CD14-positive monocyte (primary cell): ENCODE results near the gene FAM13A. TPM values are rescaled to one million over a fixed set of nuclear protein-coding genes. Genes with fewer than 3 reads are reported as not detected.

Source experiments
- DNase-seq, 3 donors: peaks; one replicate each; pipeline ENCODE4 v3.0.0-alpha.2; 2011 to 2022
- H2AFZ ChIP-seq: 2 replicates; pipeline ENCODE4 v1.6.0; 2012; ENCODE audit warnings: mild to moderate bottlenecking, low read depth, low read length, inconsistent platforms; ENCODE audit not compliant: insufficient read depth, poor library complexity, severe bottlenecking
- H3K27ac ChIP-seq, 2 donors: 1 replicate in 1 of 2; 2 replicates in 1 of 2; pipeline ENCODE4 v1.5.1; 2012 to 2013; ENCODE audit warnings: low read length in 2 of 2, control low read depth in 1 of 2, inconsistent platforms in 1 of 2, low read depth in 1 of 2, mild to moderate bottlenecking in 1 of 2
- H3K27me3 ChIP-seq, 2 donors: one replicate each; pipeline versions ENCODE4 v1.6.0 to v1.6.1; 2011 to 2013; ENCODE audit warnings: low read length in 2 of 2; ENCODE audit not compliant: control insufficient read depth in 2 of 2, insufficient read depth in 2 of 2
- H3K36me3 ChIP-seq, 2 donors: replicated peaks in 1 of 2; 1 replicate in 1 of 2; 2 replicates in 1 of 2; pipeline versions ENCODE4 v1.5.1 to v1.6.1; 2012 to 2013; ENCODE audit warnings: low read length in 2 of 2, control low read depth in 1 of 2, inconsistent platforms in 1 of 2, mild to moderate bottlenecking in 1 of 2; ENCODE audit not compliant: insufficient read depth in 2 of 2, control insufficient read depth in 1 of 2
- H3K4me1 ChIP-seq, 2 donors: 1 replicate in 1 of 2; 2 replicates in 1 of 2; pipeline versions ENCODE4 v1.5.1 to v1.6.1; 2012 to 2013; ENCODE audit warnings: low read length in 2 of 2, control low read depth in 1 of 2, inconsistent platforms in 1 of 2, mild to moderate bottlenecking in 1 of 2, moderate library complexity in 1 of 2; ENCODE audit not compliant: insufficient read depth in 2 of 2, control insufficient read depth in 1 of 2
- H3K4me2 ChIP-seq: replicated peaks from 2 replicates; pipeline ENCODE3; 2012; ENCODE audit warnings: low read length, moderate library complexity, mild to moderate bottlenecking; ENCODE audit not compliant: poor library complexity, severe bottlenecking; ENCODE audit errors: extremely low read depth
- H3K4me3 ChIP-seq, 3 experiments: fragments of 200-600 bp in 1 of 3; sonication (generic) in 1 of 3; replicated peaks in 1 of 3; 1 replicate in 2 of 3; 2 replicates in 1 of 3; pipeline ENCODE4 v1.5.1; 2011 to 2013; ENCODE audit warnings: low read length in 3 of 3, mild to moderate bottlenecking in 3 of 3, control low read depth in 2 of 3, low read depth in 2 of 3, inconsistent platforms in 1 of 3, moderate library complexity in 1 of 3
- H3K79me2 ChIP-seq: 2 replicates; pipeline ENCODE4 v1.6.0; 2012; ENCODE audit warnings: mild to moderate bottlenecking, control low read depth, inconsistent platforms, low read length, moderate library complexity; ENCODE audit not compliant: insufficient read depth
- H3K9ac ChIP-seq: 2 replicates; pipeline ENCODE4 v1.6.0; 2017; ENCODE audit warnings: low read length, mild to moderate bottlenecking; ENCODE audit not compliant: insufficient read depth, poor library complexity, severe bottlenecking
- H3K9me3 ChIP-seq, 2 donors: replicated peaks in 1 of 2; 1 replicate in 1 of 2; 2 replicates in 1 of 2; pipeline versions ENCODE4 v1.5.1 to v1.6.1; 2012 to 2013; ENCODE audit warnings: low read length in 2 of 2, control low read depth in 1 of 2; ENCODE audit not compliant: control insufficient read depth in 1 of 2, insufficient read depth in 1 of 2
- H4K20me1 ChIP-seq: 2 replicates; pipeline ENCODE4 v1.6.0; 2012; ENCODE audit warnings: mild to moderate bottlenecking, low read length, control low read depth, moderate library complexity; ENCODE audit not compliant: insufficient read depth
- H3K27ac Mint-ChIP-seq, 7 donors: one replicate each; pipeline ENCODE4 v1.8.0; 2020; ENCODE audit warnings: mild to moderate bottlenecking in 7 of 7, mixed read lengths in 7 of 7, moderate library complexity in 6 of 7, inconsistent platforms in 2 of 7
- H3K27me3 Mint-ChIP-seq, 3 donors: one replicate each; pipeline ENCODE4 v1.8.0; 2021 to 2022; ENCODE audit warnings: low read depth in 3 of 3, mild to moderate bottlenecking in 3 of 3, mixed read lengths in 3 of 3, moderate library complexity in 3 of 3, inconsistent platforms in 1 of 3
- H3K36me3 Mint-ChIP-seq, 2 donors: one replicate each; pipeline ENCODE4 v1.8.0; 2020; ENCODE audit warnings: mixed read lengths in 2 of 2, inconsistent platforms in 1 of 2, mild to moderate bottlenecking in 1 of 2
- H3K4me1 Mint-ChIP-seq: one replicate; pipeline ENCODE4 v1.8.0; 2020; ENCODE audit warnings: mild to moderate bottlenecking, mixed read lengths
- H3K4me3 Mint-ChIP-seq, 2 donors: one replicate each; pipeline ENCODE4 v1.8.0; 2020; ENCODE audit warnings: mild to moderate bottlenecking in 2 of 2, mixed read lengths in 2 of 2, moderate library complexity in 1 of 2
- H3K9me3 Mint-ChIP-seq, 7 donors: one replicate each; pipeline ENCODE4 v1.8.0; 2020 to 2022; ENCODE audit warnings: mixed read lengths in 7 of 7, mild to moderate bottlenecking in 6 of 7, moderate library complexity in 6 of 7, inconsistent platforms in 2 of 7
- CTCF ChIP-seq: fragments of 200-600 bp; IDR thresholded peaks from one replicate; pipeline ENCODE4 v1.8.0; 2022; ENCODE audit warnings: antibody characterized with exemption, mild to moderate bottlenecking
- WGBS: methylation state at CpG from one replicate; pipeline ENCODE4 v1.1.5; 2013; ENCODE audit warnings: missing lambda C conversion rate; ENCODE audit not compliant: insufficient coverage; 5-methylcytosine and 5-hydroxymethylcytosine counted together
- intact Hi-C, 2 donors: fragments of 100-400 bp; cut with micrococcal nuclease; formaldehyde crosslinking; loops; one replicate each; pipeline versions ENCODE4 v1.15.0 to v1.15.1; 2023
- polyA plus RNA-seq, 3 donors: library from polyadenylated mRNA; depleted of rRNA in 1 of 3; unstranded in 2 of 3; stranded (reverse) in 1 of 3; fragments of 300-500 nt in 2 of 3; fragments of >200 nt in 1 of 3; fragmentation: Illumina TruSeq in 2 of 3; gene quantifications; 1 replicate in 2 of 3; 2 replicates in 1 of 3; pipeline ENCODE4 v1.2.3, GENCODE V29; 2012 to 2021

FAM13A gene
- polyA plus RNA-seq, 3 donors: 5.3 to 20.0 (median 6.5) TPM

GRCh38 chr4:88758264-88758663 lies 298.7 kb downstream of the FAM13A start:
- Mint-ChIP-seq H3K9me3 (peaks cover 0 to 2% (median 0%) of the 10 kb centered on the region in 7 donors), H3K36me3 (peaks cover 70 to 74% of the 10 kb centered on the region in 2 donors), H3K27me3 (no peaks in the 10 kb centered on the region), H3K27ac (peak overlapping the region in 1 of 7 donors; percentile 29), H3K4me1 (no peaks in the 10 kb centered on the region), H3K4me3 (no peak overlapping the region)
- Histone ChIP-seq H3K36me3 (peaks cover 61 to 93% of the 10 kb centered on the region in 2 donors), H2AFZ (no peak overlapping the region), H3K27me3 (no peaks in the 10 kb centered on the region), H4K20me1 (no peaks in the 10 kb centered on the region), H3K9me3 (no peaks in the 10 kb centered on the region), H3K79me2 (no peaks in the 10 kb centered on the region), H3K9ac (no peak overlapping the region), H3K27ac (no peak overlapping the region), H3K4me1 (no peaks in the 10 kb centered on the region), H3K4me3 (no peak overlapping the region), H3K4me2 (no peak overlapping the region)
- WGBS: 67% methylated on average over 4 of the region's 8 CpGs
- intact Hi-C loops: no loop called here
- no peak for TF ChIP-seq CTCF
- DNase-seq: no peak

- no peaks in the 10 kb centered on the region for H3K79me2 ChIP-seq
- no peak overlapping the region for H3K27ac ChIP-seq
- peaks cover 61 to 93% of the 10 kb centered on the region in 2 donors for H3K36me3 ChIP-seq
- Mint-ChIP-seq H3K27ac (no peak overlapping the region), H3K9me3 (peaks cover 0 to 2% (median 0%) of the 10 kb centered on the region in 7 donors), H3K27me3 (no peaks in the 10 kb centered on the region), H3K36me3 (peaks cover 70 to 74% of the 10 kb centered on the region in 2 donors), H3K4me1 (no peaks in the 10 kb centered on the region), H3K4me3 (no peak overlapping the region)
- intact Hi-C loops: no loop called here
- H3K4me3 ChIP-seq: no peak overlapping the region
- 95% methylated on average over 4 of the region's 6 CpGs for WGBS
- no peak overlapping the region for H3K9ac ChIP-seq
- DNase-seq: no peak
- no peaks in the 10 kb centered on the region for H4K20me1 ChIP-seq
- no peak for TF ChIP-seq CTCF
- no peaks in the 10 kb centered on the region for H3K9me3 ChIP-seq
- no peaks in the 10 kb centered on the region for H3K27me3 ChIP-seq
- no peaks in the 10 kb centered on the region for H3K4me1 ChIP-seq
- no peak overlapping the region for H2AFZ ChIP-seq
- no peak overlapping the region for H3K4me2 ChIP-seq
Observed at GRCh38 chr4:88757776-88758175, 299.2 kb downstream of the FAM13A start.
